ENCODE results near the gene TGM1.
"Not testable (repeated sequence)": the region's sequence is repeated elsewhere in the genome, so short reads cannot be mapped to it uniquely, and the experiment has no call there.

TGM1 gene

GRCh38 chr14:24207104-24207551 is 55.8 kb downstream of the TGM1 start:
- DNase-seq (ENCODE audit: low read depth) = no peak
- TF ChIP-seq, protein P1, sequence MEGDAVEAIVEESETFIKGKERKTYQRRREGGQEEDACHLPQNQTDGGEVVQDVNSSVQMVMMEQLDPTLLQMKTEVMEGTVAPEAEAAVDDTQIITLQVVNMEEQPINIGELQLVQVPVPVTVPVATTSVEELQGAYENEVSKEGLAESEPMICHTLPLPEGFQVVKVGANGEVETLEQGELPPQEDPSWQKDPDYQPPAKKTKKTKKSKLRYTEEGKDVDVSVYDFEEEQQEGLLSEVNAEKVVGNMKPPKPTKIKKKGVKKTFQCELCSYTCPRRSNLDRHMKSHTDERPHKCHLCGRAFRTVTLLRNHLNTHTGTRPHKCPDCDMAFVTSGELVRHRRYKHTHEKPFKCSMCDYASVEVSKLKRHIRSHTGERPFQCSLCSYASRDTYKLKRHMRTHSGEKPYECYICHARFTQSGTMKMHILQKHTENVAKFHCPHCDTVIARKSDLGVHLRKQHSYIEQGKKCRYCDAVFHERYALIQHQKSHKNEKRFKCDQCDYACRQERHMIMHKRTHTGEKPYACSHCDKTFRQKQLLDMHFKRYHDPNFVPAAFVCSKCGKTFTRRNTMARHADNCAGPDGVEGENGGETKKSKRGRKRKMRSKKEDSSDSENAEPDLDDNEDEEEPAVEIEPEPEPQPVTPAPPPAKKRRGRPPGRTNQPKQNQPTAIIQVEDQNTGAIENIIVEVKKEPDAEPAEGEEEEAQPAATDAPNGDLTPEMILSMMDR (IDR thresholded peaks at IDR 0.05; ENCODE audit: control insufficient read depth, insufficient read depth, low read depth, low read length, missing control alignments) = no peak
- H3K4me3 ChIP-seq (ENCODE audit: control insufficient read depth, low read depth, low read length) = no peak overlapping the region

DNA sequence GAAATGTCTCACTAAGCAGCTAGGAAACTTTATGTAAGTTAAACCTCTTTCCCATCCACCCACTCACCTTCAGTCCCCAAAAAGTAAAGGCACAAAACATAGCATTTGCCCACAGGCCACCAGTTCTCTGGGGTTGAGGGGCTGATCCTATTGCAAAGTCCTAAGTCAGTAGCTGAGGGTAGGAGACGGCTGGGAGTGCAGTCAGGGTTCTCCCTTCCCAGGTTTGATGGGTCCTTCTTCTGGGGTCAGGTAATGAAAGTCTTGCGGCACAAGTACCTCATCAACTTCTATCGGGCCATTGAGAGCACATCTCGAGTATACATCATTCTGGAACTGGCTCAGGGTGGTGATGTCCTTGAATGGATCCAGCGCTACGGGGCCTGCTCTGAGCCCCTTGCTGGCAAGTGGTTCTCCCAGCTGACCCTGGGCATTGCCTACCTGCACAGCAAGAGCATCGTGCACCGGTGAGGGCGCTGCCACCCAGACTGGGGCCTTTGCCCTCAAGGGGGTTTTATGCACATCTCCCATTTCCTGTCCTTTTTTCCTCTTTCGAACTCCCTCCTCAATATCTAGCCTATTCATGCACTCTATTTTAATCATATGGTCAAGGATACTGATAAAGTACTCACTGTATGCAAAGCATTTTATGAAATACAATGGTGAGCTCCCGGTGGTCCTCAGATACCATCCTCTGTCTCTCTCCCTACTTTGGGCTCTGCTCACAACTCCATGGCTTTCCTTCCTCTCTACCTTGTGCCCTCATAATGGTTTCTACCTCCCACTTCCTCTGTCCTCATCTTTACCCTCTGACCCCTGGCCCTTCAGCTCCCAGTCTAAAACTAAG is 56.5 kb downstream of the TGM1 start:
- no peak overlapping the region for H3K4me3 ChIP-seq (ENCODE audit: control insufficient read depth, low read depth, low read length)
- TF ChIP-seq, protein P1 (IDR thresholded peaks at IDR 0.05; ENCODE audit: control insufficient read depth, insufficient read depth, low read depth, low read length, missing control alignments) = no peak
- no peak for DNase-seq (ENCODE audit: low read depth)

- H3K4me3 ChIP-seq (ENCODE audit: control insufficient read depth, low read depth, low read length) = no peak overlapping the region
- DNase-seq (ENCODE audit: low read depth) = no peak
- TF ChIP-seq, protein P1 (IDR thresholded peaks at IDR 0.05; ENCODE audit: control insufficient read depth, insufficient read depth, low read depth, low read length, missing control alignments) = no peak
These were observed 58.5 kb downstream of the TGM1 start for GRCh38 chr14:24204163-24205146.

- not testable (repeated sequence) for DNase-seq (ENCODE audit: low read depth); H3K4me3 ChIP-seq (ENCODE audit: control insufficient read depth, low read depth, low read length)
These were observed 59.6 kb downstream of the TGM1 start for GRCh38 chr14:24203249-24203886.

DNA sequence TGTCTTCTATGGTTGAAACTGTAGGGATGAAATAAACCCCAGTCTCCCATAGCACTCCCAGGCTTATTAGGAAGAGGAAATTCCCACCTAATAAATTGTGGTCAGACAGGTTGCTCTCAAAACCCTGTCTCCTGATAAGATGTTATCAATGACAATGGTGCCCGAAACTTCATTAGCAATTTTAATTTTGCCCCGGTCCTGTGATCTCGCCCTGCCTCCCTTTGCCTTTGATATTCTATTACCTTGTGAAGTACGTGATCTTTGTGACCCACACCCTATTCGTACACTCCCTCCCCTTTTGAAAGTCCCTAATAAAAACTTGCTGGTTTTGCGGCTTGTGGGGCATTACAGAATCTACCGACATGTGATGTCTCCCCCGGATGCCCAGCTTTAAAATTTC is 60.4 kb downstream of the TGM1 start:
- DNase-seq (ENCODE audit: low read depth); H3K4me3 ChIP-seq (ENCODE audit: control insufficient read depth, low read depth, low read length): not testable (repeated sequence)

All from AG09309 (cell line).